Stimulated activated CD8-positive, alpha-beta memory T cell treated with anti-CD3 and anti-CD28 coated beads, Interleukin-2, amount 100 ng/mL, for 48 hours (primary cell): ENCODE measurements around the gene PRMT9.

Source experiments
- DNase-seq, 2 donors: peaks; one replicate each; pipeline ENCODE4 v3.0.0-alpha.2; 2020; ENCODE audit warnings: low read depth in 2 of 2

PRMT9 gene

GRCh38 chr4:147678796-147679549 lies 5.0 kb downstream of the PRMT9 start:
- DNase-seq: no peak

DNA sequence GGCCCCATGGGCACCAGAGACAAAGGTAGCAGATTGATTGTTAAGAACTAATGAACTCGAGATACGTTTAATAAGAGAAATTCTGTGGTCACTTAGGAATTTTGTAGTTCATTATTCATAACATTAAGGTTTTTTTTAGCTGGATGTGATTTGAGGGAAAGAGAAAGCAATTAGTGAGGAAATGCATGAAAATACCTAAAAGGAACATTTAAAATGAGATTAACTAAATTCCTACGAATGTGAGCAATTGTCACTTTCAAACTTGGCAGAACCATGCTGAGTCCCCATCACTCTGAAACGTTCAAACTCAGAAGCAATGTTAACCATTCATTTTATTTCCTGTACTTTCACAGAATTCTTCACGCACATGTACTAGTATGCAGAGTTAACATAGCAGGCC lies 5.9 kb downstream of the PRMT9 start:
- no peak for DNase-seq

- no peak for DNase-seq
Observed at GRCh38 chr4:147674496-147674895, 9.5 kb downstream of the PRMT9 start.

- DNase-seq: no peak
Observed at GRCh38 chr4:147674073-147674472, 9.9 kb downstream of the PRMT9 start.

DNA sequence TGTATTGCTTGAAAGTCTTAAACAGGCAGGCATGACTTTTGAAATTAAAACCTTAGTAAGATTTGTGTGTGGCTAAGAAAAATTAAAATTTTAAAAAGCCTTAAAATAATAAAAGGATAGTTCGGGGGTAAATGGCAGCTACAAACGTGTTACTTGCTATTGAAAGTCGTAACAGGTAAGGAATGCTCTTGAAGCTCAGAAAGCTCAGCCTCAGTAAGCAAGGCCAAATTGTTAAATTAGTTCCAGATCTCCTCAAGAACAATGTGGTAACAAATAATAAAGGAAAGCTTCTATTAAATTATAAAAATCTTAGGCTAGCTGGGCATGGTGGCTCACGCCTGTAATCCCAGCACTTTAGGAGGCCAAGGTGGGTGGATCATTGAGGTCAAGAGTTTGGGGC lies 25.5 kb downstream of the PRMT9 start:
- DNase-seq: no peak

DNA sequence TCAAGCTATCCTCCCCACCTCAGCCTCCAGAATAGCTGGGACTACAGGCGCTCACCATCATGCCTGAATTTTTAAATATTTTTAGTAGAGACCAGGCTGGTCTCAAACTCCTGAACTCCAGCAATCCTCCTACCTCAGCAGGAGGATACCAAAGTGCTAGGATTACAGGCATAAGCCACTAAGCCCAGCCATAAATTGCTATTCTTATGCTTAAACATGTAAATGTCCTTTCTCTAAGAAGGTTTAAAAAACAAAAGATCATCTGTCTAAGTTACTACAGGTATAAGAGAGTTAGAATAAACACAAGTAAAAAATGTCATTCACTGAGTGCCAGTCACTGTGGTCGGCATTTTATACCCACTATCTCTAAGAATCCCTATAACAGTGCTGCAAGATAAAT lies 28.3 kb downstream of the PRMT9 start:
- DNase-seq: no peak

GRCh38 chr4:147651563-147651962 lies 32.4 kb downstream of the PRMT9 start:
- DNase-seq: no peak

GRCh38 chr4:147648656-147649055 lies 35.3 kb downstream of the PRMT9 start:
- no peak for DNase-seq

- DNase-seq: no peak
Observed at GRCh38 chr4:147645099-147645498, 38.9 kb downstream of the PRMT9 start.

- DNase-seq: no peak
Observed at GRCh38 chr4:147644471-147644870, 39.5 kb downstream of the PRMT9 start.

GRCh38 chr4:147643616-147644015 lies 40.3 kb downstream of the PRMT9 start:
- no peak for DNase-seq

- no peak for DNase-seq
Observed at GRCh38 chr4:147640331-147640730, 43.6 kb downstream of the PRMT9 start.

DNA sequence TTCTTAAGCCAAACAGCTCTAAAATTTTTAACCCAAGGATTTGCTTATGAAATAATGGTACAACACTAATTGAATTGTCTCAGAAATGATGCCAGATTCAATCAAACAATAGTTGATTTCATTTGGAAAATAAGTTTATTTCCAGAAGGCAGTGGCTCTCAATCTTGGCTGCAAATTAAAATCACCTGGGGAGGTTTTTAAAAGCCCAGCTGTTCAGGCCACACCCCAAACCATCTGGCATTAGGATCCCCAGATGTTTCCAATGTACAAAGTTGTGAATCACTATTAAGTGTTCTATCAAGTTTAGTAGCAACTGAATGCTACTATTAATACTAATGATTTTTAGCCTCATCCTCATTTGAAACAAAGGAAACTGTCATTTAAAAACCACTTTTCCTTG lies 44.6 kb downstream of the PRMT9 start:
- DNase-seq: no peak

GRCh38 chr4:147638942-147639341 lies 45.0 kb downstream of the PRMT9 start:
- no peak for DNase-seq

- no peak for DNase-seq
Observed at GRCh38 chr4:147638365-147638764, 45.6 kb downstream of the PRMT9 start.

DNA sequence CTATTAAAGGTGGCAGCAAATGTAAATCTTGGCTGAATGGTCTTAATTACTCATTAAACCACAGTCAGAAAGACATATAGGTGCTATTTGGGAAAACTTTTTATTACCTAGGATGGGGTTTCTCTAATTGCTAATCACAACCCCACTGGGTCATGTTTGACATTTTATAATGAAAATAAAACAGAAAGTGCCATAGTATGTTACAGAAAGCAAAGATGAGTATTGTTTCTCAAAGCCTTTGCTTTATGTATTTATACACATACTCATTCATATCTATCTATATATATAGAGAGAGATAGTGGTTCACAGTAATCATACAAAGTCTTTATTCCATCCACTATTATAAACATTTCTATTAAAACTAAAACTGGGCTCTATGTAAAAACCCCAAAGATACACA lies 48.6 kb downstream of the PRMT9 start:
- DNase-seq: no peak

- DNase-seq: no peak
Observed at GRCh38 chr4:147633643-147634042, 50.3 kb downstream of the PRMT9 start.

DNA sequence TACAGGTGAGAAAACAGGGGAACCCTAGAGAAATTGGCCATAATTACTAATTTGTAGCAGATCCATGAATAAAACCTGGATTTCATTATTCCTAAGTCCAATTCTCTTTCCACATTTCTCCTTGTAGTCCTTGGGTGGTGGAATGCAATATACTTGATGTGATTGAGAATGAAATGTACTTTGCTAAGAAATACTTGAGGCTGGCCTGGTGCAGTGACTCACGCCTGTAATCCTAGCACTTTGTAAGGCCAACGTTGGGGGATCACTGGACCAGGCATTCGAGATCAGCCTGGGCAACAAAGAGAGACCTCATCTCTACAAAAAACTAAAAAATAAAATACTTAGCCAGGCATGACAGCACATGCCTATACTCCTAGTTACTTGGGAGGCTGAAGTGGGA lies 50.9 kb downstream of the PRMT9 start:
- no peak for DNase-seq

DNA sequence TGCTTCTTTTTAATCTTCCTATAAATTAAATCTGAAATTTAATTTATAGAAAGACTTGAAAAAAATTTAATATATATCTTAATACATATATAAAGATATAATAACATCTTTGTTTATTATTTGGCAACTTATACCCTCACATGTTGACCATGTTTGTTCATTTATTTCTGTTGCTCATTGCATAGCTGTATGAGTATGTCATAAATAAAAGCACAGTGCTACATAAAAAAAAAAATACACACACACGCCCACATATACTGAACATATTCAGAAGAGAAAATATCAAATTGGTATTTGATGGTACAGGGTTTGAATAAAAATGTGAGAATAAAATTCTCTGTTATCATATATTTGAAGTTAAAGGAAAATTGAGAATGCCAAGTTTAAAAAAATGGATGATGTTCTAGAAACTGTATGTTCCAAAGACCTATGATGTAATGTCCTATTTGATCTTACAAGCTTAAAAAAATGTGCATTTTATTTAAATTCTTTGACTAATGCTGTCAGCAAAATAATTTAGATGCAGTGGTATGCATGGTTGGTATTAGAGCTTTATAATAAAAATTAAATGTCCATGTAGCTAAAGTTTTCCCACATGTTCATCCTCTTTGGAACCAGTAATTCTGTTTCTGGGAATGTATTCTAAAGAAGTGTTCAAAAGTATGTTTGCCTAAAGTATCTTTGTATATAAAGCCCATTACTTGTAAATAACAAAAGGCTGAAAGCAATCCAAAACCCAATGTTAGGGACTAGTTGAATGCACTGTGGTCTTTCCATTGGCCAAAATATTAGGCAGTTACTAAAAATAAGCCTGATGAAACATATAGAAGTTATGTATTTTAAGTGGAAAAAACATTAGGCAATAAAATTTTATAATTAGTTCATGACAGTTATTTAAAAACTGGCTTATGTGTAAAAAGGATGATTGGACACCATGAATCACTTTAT lies 53.9 kb downstream of the PRMT9 start:
- DNase-seq: no peak

DNA sequence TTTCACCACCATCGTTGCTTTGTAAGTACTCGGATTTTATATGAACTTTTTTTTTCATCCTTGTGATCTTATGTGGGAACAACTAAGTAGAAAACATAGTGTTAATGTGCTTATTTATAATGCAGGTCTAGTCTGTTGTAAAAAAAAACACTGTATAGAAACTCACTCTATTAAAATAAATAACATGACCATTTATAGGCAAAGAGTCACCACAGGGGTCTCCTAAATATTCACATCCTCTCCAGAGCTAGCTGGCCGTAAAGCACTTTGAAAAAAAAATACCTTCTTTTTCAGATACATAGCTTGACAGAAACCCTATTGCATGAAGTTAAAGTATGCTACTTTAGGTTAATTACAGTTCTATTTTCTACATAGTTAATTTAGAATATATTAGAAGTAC lies 55.5 kb downstream of the PRMT9 start:
- DNase-seq: no peak

- no peak for DNase-seq
Observed at GRCh38 chr4:147626903-147627302, 57.1 kb downstream of the PRMT9 start.

DNA sequence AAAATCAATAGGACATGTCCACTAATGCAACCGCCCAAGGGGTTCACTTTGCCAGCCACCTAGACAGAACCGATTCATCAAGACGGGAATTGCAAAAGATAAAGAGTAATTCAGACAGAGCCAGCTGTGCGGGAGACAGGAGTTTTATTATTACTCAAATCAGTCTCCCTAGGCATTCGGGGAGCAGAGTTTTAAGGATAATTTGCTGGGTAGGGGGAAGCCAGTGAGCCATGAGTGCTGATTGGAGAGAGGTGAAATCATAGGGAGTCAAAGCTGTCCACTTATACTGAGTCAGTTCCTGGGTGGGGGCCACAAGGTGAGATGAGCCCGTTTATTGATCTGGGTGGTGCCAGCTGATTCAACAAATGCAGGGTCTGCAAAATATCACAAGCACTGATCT lies 58.2 kb downstream of the PRMT9 start:
- DNase-seq: no peak

DNA sequence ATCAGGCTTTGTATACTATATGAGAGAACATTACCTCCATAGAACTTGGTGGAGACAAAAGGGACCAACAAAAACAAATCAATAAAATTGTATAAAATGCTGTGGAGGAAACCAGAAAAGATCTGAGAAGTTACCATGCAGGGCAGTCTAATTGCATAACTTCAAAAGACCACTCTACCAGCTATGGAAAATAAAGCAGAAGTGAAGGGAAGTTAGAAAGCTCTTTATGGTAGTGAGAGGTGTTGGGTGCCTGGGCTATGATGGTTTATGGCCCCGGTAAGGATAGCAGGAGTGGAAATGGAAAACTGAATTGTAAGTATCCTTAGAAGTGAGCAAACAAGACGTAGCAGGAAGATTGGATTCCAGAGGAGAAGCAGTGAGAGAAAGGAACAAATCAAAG lies 63.6 kb downstream of the PRMT9 start:
- no peak for DNase-seq
